Nephron progenitor cell (in vitro differentiated cells): ENCODE results near the gene ABCA1.
"Not testable (repeated sequence)": the region's sequence is repeated elsewhere in the genome, so short reads cannot be mapped to it uniquely, and the experiment has no call there.

Experiments
- DNase-seq: peaks from one replicate; pipeline ENCODE4 v3.0.0; 2021
- H3K27ac Mint-ChIP-seq: 2 replicates; pipeline ENCODE4 v1.8.0; 2021; ENCODE audit warnings: mild to moderate bottlenecking, moderate library complexity, mixed read lengths
- H3K27me3 Mint-ChIP-seq: 2 replicates; pipeline ENCODE4 v1.8.0; 2021; ENCODE audit warnings: mild to moderate bottlenecking, low read depth, mixed read lengths; ENCODE audit not compliant: poor library complexity
- H3K36me3 Mint-ChIP-seq: 2 replicates; pipeline ENCODE4 v1.8.0; 2021; ENCODE audit warnings: low read depth, mixed read lengths
- H3K4me1 Mint-ChIP-seq: 2 replicates; pipeline ENCODE4 v1.8.0; 2021; ENCODE audit warnings: mixed read lengths
- H3K4me3 Mint-ChIP-seq: 2 replicates; pipeline ENCODE4 v1.8.0; 2021; ENCODE audit warnings: mild to moderate bottlenecking, moderate library complexity, mixed read lengths
- H3K9me3 Mint-ChIP-seq: 2 replicates; pipeline ENCODE4 v1.8.0; 2021; ENCODE audit warnings: mild to moderate bottlenecking, moderate library complexity, mixed read lengths
- TF ChIP-seq, protein P1 (sequence below): fragments of 200-600 bp; sonication (generic); IDR thresholded peaks from 2 replicates; pipeline ENCODE4 v1.5.0; 2021; ENCODE audit warnings: antibody characterized with exemption

Gene ABCA1

DNA sequence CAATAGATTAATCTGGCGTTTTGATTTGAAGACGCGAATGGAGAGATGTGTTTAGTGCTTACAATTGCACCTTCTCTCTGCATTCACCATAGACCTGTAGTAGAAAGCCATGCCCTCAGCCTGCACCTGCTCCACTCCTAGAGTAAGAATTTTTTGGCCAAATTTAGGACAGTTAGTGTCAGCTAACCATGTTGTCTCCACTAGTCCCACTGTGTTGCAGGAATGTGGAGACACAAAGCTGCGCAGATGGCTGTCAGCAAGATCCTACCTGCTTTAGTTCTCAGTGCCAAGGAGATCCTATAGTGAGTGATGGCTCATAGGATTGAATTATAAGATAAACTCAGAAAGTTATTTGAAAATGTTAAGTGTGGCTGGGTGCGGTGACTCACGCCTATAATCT lies 35.1 kb upstream of the ABCA1 start:
- H3K4me1 Mint-ChIP-seq = peaks cover 23% of the 10 kb centered on the region
- TF ChIP-seq, protein P1, sequence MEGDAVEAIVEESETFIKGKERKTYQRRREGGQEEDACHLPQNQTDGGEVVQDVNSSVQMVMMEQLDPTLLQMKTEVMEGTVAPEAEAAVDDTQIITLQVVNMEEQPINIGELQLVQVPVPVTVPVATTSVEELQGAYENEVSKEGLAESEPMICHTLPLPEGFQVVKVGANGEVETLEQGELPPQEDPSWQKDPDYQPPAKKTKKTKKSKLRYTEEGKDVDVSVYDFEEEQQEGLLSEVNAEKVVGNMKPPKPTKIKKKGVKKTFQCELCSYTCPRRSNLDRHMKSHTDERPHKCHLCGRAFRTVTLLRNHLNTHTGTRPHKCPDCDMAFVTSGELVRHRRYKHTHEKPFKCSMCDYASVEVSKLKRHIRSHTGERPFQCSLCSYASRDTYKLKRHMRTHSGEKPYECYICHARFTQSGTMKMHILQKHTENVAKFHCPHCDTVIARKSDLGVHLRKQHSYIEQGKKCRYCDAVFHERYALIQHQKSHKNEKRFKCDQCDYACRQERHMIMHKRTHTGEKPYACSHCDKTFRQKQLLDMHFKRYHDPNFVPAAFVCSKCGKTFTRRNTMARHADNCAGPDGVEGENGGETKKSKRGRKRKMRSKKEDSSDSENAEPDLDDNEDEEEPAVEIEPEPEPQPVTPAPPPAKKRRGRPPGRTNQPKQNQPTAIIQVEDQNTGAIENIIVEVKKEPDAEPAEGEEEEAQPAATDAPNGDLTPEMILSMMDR = no peak
- no peak overlapping the region for H3K27ac Mint-ChIP-seq
- no peaks in the 10 kb centered on the region for H3K36me3 Mint-ChIP-seq
- H3K9me3 Mint-ChIP-seq = no peaks in the 10 kb centered on the region
- DNase-seq = no peak
- no peak overlapping the region for H3K4me3 Mint-ChIP-seq
- peaks cover 3% of the 10 kb centered on the region for H3K27me3 Mint-ChIP-seq

DNA sequence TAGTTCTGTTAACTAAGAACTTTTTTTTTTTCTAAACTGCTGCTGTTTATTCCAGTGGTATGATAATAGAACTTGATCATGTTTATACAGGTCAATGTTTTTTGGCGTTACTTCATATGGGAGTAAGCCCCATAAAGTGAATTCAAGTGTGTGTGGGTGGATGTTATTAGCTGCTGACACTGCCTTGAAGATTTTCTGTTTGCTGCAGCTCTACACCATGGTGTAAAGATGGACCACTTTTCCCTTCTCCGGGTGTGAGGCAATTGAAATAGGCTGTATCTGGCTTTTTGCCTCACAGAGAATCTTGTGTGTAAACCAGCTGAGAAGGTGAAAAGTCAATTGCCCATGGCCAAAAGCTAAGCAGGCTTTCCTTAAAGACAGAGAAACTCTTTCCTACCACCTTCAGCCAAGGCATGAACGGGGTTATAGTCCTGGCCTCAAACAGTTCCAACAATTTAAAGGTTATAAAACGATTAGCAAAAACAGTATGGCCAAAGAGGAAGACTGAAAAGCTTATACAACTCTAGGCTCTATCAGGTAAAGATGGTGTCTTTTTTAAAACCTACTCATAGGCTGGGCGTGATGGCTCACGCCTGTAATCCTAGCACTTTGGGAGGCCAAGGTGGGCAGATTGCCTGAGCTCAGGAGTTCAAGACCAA lies 33.9 kb upstream of the ABCA1 start:
- peaks cover 3% of the 10 kb centered on the region for H3K27me3 Mint-ChIP-seq
- H3K36me3 Mint-ChIP-seq = no peaks in the 10 kb centered on the region
- H3K4me1 Mint-ChIP-seq = peaks cover 21% of the 10 kb centered on the region
- H3K9me3 Mint-ChIP-seq = no peaks in the 10 kb centered on the region
- no peak overlapping the region for H3K4me3 Mint-ChIP-seq
- TF ChIP-seq, protein P1 = no peak
- H3K27ac Mint-ChIP-seq = no peak overlapping the region
- DNase-seq = no peak

DNA sequence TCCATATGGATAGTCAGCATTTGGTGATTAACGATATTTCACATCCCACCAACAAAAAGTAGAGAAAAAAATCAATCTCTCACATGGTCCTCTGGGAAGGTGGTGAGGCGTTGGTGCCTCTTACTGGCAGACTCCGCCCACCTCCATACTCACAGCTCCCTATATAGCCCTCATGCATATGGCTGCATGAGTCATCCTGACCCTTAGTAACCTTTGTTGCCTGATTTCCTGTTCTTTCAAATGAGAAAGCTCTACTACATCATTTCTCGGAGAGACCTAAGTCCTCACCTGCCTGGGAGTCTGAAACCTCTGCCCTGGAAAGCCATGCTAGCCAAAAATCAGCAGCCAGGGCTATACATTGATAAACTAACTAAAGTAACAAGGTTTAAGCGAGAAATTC lies 33.3 kb upstream of the ABCA1 start:
- peak; percentile 12 for DNase-seq
- H3K9me3 Mint-ChIP-seq = no peaks in the 10 kb centered on the region
- no peaks in the 10 kb centered on the region for H3K36me3 Mint-ChIP-seq
- TF ChIP-seq, protein P1 = no peak
- peaks cover 3% of the 10 kb centered on the region for H3K27me3 Mint-ChIP-seq
- peaks cover 21% of the 10 kb centered on the region for H3K4me1 Mint-ChIP-seq
- H3K4me3 Mint-ChIP-seq = no peak overlapping the region
- peak overlapping the region; percentile 43 for H3K27ac Mint-ChIP-seq

DNA sequence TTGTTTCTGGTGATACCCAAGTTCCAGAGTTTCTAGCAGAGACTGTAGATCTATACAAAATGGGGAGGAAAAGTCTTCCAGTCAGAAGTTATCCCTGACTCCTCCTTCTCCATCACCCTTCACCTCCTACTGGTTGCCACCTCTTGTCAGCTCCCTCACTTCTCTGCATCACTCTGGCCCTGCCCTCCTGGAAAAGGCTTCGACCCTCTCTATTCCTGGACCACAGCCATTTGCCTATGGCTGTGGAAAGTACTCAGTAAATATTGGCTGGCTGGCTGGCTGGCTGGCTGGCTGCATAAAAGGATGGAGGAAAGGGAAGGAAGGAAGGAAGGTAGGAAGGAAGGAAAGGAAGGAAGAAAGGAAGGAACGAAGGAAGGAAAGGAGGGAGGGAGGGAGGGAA lies 32.7 kb upstream of the ABCA1 start:
- TF ChIP-seq, protein P1 = no peak
- Mint-ChIP-seq H3K27me3 (peaks cover 3% of the 10 kb centered on the region), H3K27ac (no peak overlapping the region), H3K4me1 (peaks cover 21% of the 10 kb centered on the region), H3K4me3 (no peak overlapping the region), H3K36me3 (no peaks in the 10 kb centered on the region), H3K9me3 (no peaks in the 10 kb centered on the region)
- DNase-seq = no peak

DNA sequence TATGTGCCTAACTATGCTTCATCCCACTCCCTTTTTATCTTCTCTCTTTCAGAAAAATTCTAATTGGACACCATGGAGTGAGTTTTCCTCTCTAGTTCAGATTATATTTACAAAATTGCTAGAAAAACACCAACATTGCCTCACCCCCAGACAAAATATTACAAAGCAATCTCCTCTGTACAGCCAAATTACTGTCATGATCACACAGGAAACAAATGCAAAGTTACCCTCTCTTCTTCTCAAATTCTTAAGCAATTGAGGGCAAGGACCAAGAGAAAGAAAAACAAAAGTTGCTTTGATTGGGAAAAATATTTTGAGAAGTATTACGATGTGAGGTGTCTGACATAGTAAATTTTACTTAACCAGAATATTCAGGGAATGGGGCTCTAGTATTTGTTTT lies 30.8 kb upstream of the ABCA1 start:
- peaks cover 21% of the 10 kb centered on the region for H3K4me1 Mint-ChIP-seq
- H3K36me3 Mint-ChIP-seq = no peaks in the 10 kb centered on the region
- DNase-seq = no peak
- TF ChIP-seq, protein P1 = no peak
- H3K4me3 Mint-ChIP-seq = no peak overlapping the region
- no peaks in the 10 kb centered on the region for H3K9me3 Mint-ChIP-seq
- H3K27me3 Mint-ChIP-seq = peaks cover 3% of the 10 kb centered on the region
- H3K27ac Mint-ChIP-seq = no peak overlapping the region

DNA sequence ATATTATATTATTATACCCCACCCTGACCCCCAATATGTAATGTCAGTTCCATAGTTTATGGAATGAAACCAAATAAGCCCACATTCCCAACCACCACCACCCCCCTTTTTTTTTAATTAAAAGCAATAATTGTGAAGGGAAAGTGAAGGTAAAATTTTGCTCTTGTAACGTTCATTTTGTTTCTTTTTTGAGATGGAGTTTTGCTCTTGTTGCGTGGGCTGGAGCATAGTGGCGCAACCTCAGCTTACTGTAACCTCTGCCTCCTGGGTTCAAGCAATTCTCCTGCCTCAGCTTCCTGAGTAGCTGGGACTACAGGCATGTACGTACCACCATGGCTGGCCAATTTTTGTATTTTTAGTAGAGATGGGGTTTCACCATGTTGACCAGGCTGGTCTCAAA lies 30.1 kb upstream of the ABCA1 start:
- H3K27ac Mint-ChIP-seq, DNase-seq, H3K4me3 Mint-ChIP-seq, H3K27me3 Mint-ChIP-seq, H3K36me3 Mint-ChIP-seq, H3K9me3 Mint-ChIP-seq: not testable (repeated sequence)
- peaks cover 21% of the 10 kb centered on the region for H3K4me1 Mint-ChIP-seq
